Suprapubic skin (tissue), 4 donors: ENCODE data around the gene SLC50A1. TPM values are rescaled to one million over a fixed set of nuclear protein-coding genes. Genes with fewer than 3 reads are reported as not detected.

ENCODE experiments used
- DNase-seq, 2 donors: peaks; one replicate each; pipeline ENCODE4 v3.0.0-alpha.2; 2019; ENCODE audit warnings: low spot score in 2 of 2
- H3K27ac ChIP-seq: fragments of 200-600 bp; sonication (generic); one replicate; pipeline ENCODE4 v1.5.1; 2019
- H3K27me3 ChIP-seq: fragments of 200-600 bp; sonication (generic); one replicate; pipeline ENCODE4 v1.5.1; 2019
- H3K36me3 ChIP-seq: fragments of 200-600 bp; sonication (generic); one replicate; pipeline ENCODE4 v1.5.1; 2019
- H3K4me1 ChIP-seq: fragments of 200-600 bp; sonication (generic); one replicate; pipeline ENCODE4 v1.5.1; 2019
- H3K4me3 ChIP-seq: fragments of 200-600 bp; sonication (generic); one replicate; pipeline ENCODE4 v1.5.1; 2019; ENCODE audit warnings: mild to moderate bottlenecking
- H3K9me3 ChIP-seq: fragments of 200-600 bp; sonication (generic); one replicate; pipeline ENCODE4 v1.5.1; 2019
- EP300 ChIP-seq: sonication (generic); formaldehyde crosslinking; IDR thresholded peaks from one replicate; pipeline ENCODE4 v1.6.1; 2017; ENCODE audit warnings: antibody characterized with exemption
- POLR2A ChIP-seq, 2 donors: fragments of 450-650 bp; IDR thresholded peaks; one replicate each; pipeline ENCODE4 v1.6.1; 2017; ENCODE audit warnings: antibody characterized with exemption in 2 of 2, mild to moderate bottlenecking in 2 of 2, moderate library complexity in 2 of 2
- POLR2AphosphoS5 ChIP-seq, 3 donors: sonication (generic); formaldehyde crosslinking; IDR thresholded peaks; one replicate each; pipeline ENCODE4 v1.6.1; 2017; ENCODE audit warnings: antibody characterized with exemption in 3 of 3
- WGBS: methylation state at CpG from one replicate; pipeline ENCODE4 v1.1.5; 2018; 5-methylcytosine and 5-hydroxymethylcytosine counted together
- total RNA-seq, 4 donors: library from RNA; depleted of rRNA; stranded (reverse); fragments of >200 nt; gene quantifications; one replicate each; pipeline ENCODE4 v1.1.0, GENCODE V29; 2016
- TF ChIP-seq, protein P1 (sequence below), 2 donors: fragments of 200-600 bp in 1 of 2; fragments of 450-650 bp in 1 of 2; sonication (generic) in 1 of 2; IDR thresholded peaks; one replicate each; pipeline ENCODE4 v1.5.1; 2016 to 2019; ENCODE audit warnings: antibody characterized with exemption in 2 of 2, mild to moderate bottlenecking in 1 of 2, moderate library complexity in 1 of 2

Gene SLC50A1
- total RNA-seq, 4 donors from 2014 or later, result 27.9 to 56.1 (median 32.6) TPM

- TF ChIP-seq POLR2A (IDR thresholded peaks at IDR 0.05), result no peak
- TF ChIP-seq, protein P1, sequence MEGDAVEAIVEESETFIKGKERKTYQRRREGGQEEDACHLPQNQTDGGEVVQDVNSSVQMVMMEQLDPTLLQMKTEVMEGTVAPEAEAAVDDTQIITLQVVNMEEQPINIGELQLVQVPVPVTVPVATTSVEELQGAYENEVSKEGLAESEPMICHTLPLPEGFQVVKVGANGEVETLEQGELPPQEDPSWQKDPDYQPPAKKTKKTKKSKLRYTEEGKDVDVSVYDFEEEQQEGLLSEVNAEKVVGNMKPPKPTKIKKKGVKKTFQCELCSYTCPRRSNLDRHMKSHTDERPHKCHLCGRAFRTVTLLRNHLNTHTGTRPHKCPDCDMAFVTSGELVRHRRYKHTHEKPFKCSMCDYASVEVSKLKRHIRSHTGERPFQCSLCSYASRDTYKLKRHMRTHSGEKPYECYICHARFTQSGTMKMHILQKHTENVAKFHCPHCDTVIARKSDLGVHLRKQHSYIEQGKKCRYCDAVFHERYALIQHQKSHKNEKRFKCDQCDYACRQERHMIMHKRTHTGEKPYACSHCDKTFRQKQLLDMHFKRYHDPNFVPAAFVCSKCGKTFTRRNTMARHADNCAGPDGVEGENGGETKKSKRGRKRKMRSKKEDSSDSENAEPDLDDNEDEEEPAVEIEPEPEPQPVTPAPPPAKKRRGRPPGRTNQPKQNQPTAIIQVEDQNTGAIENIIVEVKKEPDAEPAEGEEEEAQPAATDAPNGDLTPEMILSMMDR (IDR thresholded peaks at IDR 0.05), result no peak
- no peak for TF ChIP-seq EP300
- no peak for TF ChIP-seq POLR2AphosphoS5 (IDR thresholded peaks at IDR 0.05)
- no peak overlapping the region for H3K4me3 ChIP-seq
- DNase-seq, result peak in 1 of 2 donors; percentile 60
- no peaks in the 10 kb centered on the region for H3K36me3 ChIP-seq
- peaks cover 19% of the 10 kb centered on the region for H3K4me1 ChIP-seq
- no peaks in the 10 kb centered on the region for H3K27me3 ChIP-seq
- no peak overlapping the region for H3K27ac ChIP-seq
- no peaks in the 10 kb centered on the region for H3K9me3 ChIP-seq
- WGBS, result 75% methylated on average over 13 of the region's 14 CpGs
Observed at GRCh38 chr1:155186794-155187455, 51.3 kb downstream of the SLC50A1 start.

DNA sequence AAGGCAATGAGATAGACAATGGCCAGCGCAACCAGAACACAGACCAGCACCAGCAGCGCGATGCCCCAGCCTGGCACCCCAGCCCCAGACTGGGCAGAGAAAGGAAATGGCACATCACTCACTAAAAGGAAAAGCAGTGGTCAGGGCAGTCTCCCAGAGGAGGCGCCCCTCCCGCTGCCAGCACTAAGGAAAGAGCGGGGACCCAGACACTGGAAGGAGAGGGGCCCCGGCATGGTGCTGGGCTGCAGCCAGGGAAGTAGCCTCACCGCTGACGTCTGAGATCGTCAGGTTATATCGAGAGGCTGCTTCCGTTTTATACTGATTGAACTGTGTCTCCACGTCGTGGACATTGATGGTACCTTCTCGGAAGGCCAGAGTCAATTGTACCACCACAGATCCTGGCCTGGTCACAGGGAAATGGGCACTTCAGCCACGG lies 51.8 kb downstream of the SLC50A1 start:
- Histone ChIP-seq H3K9me3 (no peaks in the 10 kb centered on the region), H3K4me3 (no peak overlapping the region), H3K4me1 (peaks cover 24% of the 10 kb centered on the region), H3K27me3 (no peaks in the 10 kb centered on the region), H3K36me3 (no peaks in the 10 kb centered on the region), H3K27ac (no peak overlapping the region)
- WGBS, result 90% methylated on average over 12 of the region's 16 CpGs
- TF ChIP-seq POLR2A (IDR thresholded peaks at IDR 0.05), result no peak
- no peak for TF ChIP-seq EP300
- no peak for TF ChIP-seq POLR2AphosphoS5 (IDR thresholded peaks at IDR 0.05)
- TF ChIP-seq, protein P1 (IDR thresholded peaks at IDR 0.05), result no peak
- peak in 1 of 2 donors; percentile 58 for DNase-seq

GRCh38 chr1:155188268-155188667 lies 52.6 kb downstream of the SLC50A1 start:
- H3K27ac ChIP-seq, result no peak overlapping the region
- H3K4me1 ChIP-seq, result peaks cover 32% of the 10 kb centered on the region
- no peaks in the 10 kb centered on the region for H3K36me3 ChIP-seq
- TF ChIP-seq POLR2AphosphoS5 (IDR thresholded peaks at IDR 0.05), result no peak
- TF ChIP-seq, protein P1 (IDR thresholded peaks at IDR 0.05), result no peak
- TF ChIP-seq EP300, result no peak
- no peak for TF ChIP-seq POLR2A (IDR thresholded peaks at IDR 0.05)
- H3K9me3 ChIP-seq, result no peaks in the 10 kb centered on the region
- 80% methylated on average over 9 of the region's 14 CpGs for WGBS
- no peaks in the 10 kb centered on the region for H3K27me3 ChIP-seq
- DNase-seq, result peak in 1 of 2 donors; percentile 48
- no peak overlapping the region for H3K4me3 ChIP-seq

Other genes with a start within 250 kb of the SLC50A1 start
- 10 to 100 TPM; 19.3 to 38.0 (median 28.8) TPM for gene PMVK, start 199.1 kb upstream of the SLC50A1 start, total RNA-seq
- 10 to 100 TPM; 41.4 to 67.4 (median 61.3) TPM for gene PBXIP1, start 179.8 kb upstream of the SLC50A1 start, total RNA-seq
- gene PYGO2, start 174.1 kb upstream of the SLC50A1 start, total RNA-seq, result 10 to 100 TPM; 34.2 to 46.7 (median 35.3) TPM
- 100 to 1,000 TPM in 1 of 4 donors, 10 to 100 TPM in 3; 54.5 to 102 (median 69.5) TPM for gene SHC1, start 165.1 kb upstream of the SLC50A1 start, total RNA-seq
- 10 to 100 TPM; 37.8 to 55.4 (median 49.7) TPM for gene CKS1B, start 161.2 kb upstream of the SLC50A1 start, total RNA-seq
- gene FLAD1, start 152.5 kb upstream of the SLC50A1 start, total RNA-seq, result 10 to 100 TPM; 42.0 to 59.7 (median 52.3) TPM
- 1 to 10 TPM in 1 of 4 donors, not detected in 3; 3.0 TPM for gene LENEP, start 142.3 kb upstream of the SLC50A1 start, total RNA-seq
- 100 to 1,000 TPM; 238 to 243 (median 239) TPM for gene ZBTB7B, start 133.1 kb upstream of the SLC50A1 start, total RNA-seq
- 10 to 100 TPM; 13.4 to 36.0 (median 14.5) TPM for gene DCST2, start 102.1 kb upstream of the SLC50A1 start, total RNA-seq
- 1 to 10 TPM in 3 of 4 donors, under 1 TPM in 1; 0.55 to 8.2 (median 2.8) TPM for gene DCST1, start 102.0 kb upstream of the SLC50A1 start, total RNA-seq
- gene ADAM15, start 84.5 kb upstream of the SLC50A1 start, total RNA-seq, result 100 to 1,000 TPM; 304 to 327 (median 321) TPM
- 10 to 100 TPM; 22.4 to 44.2 (median 28.7) TPM for gene EFNA4, start 72.1 kb upstream of the SLC50A1 start, total RNA-seq
- gene EFNA3, start 57.0 kb upstream of the SLC50A1 start, total RNA-seq, result 100 to 1,000 TPM in 1 of 4 donors, 10 to 100 TPM in 3; 28.8 to 104 (median 77.6) TPM
- 100 to 1,000 TPM in 3 of 4 donors, 10 to 100 TPM in 1; 88.9 to 198 (median 120) TPM for gene EFNA1, start 8.0 kb upstream of the SLC50A1 start, total RNA-seq
- 10 to 100 TPM; 23.7 to 43.7 (median 30.2) TPM for gene DPM3, start 4.7 kb downstream of the SLC50A1 start, total RNA-seq
- 100 to 1,000 TPM in 2 of 4 donors, 10 to 100 TPM in 2; 77.1 to 180 (median 113) TPM for gene KRTCAP2, start 37.5 kb downstream of the SLC50A1 start, total RNA-seq
- gene TRIM46, start 38.0 kb downstream of the SLC50A1 start, total RNA-seq, result under 1 TPM in 2 of 4 donors, not detected in 2; 0.34 to 0.80 TPM
- 10 to 100 TPM; 21.4 to 90.8 (median 26.7) TPM for gene THBS3, start 72.0 kb downstream of the SLC50A1 start, total RNA-seq
- 10 to 100 TPM; 19.8 to 51.7 (median 36.9) TPM for gene MTX1, start 72.8 kb downstream of the SLC50A1 start, total RNA-seq
- gene ENTREP3, start 119.6 kb downstream of the SLC50A1 start, total RNA-seq, result 10 to 100 TPM; 23.6 to 32.1 (median 25.7) TPM
- gene SCAMP3, start 126.5 kb downstream of the SLC50A1 start, total RNA-seq, result 10 to 100 TPM; 45.1 to 73.3 (median 67.6) TPM
- gene CLK2, start 137.7 kb downstream of the SLC50A1 start, total RNA-seq, result 10 to 100 TPM; 27.6 to 72.3 (median 36.2) TPM
- gene HCN3, start 141.6 kb downstream of the SLC50A1 start, total RNA-seq, result 10 to 100 TPM in 3 of 4 donors, 1 to 10 TPM in 1; 6.6 to 12.8 (median 10.4) TPM
- gene PKLR, start 165.6 kb downstream of the SLC50A1 start, total RNA-seq, result 1 to 10 TPM in 3 of 4 donors, under 1 TPM in 1; 0.24 to 2.5 (median 2.1) TPM
- gene FDPS, start 173.0 kb downstream of the SLC50A1 start, total RNA-seq, result 100 to 1,000 TPM; 110 to 194 (median 147) TPM
- gene RUSC1, start 185.0 kb downstream of the SLC50A1 start, total RNA-seq, result 10 to 100 TPM; 34.2 to 51.5 (median 42.8) TPM